Measurements from ENCODE around the gene ZBED5.

DNA sequence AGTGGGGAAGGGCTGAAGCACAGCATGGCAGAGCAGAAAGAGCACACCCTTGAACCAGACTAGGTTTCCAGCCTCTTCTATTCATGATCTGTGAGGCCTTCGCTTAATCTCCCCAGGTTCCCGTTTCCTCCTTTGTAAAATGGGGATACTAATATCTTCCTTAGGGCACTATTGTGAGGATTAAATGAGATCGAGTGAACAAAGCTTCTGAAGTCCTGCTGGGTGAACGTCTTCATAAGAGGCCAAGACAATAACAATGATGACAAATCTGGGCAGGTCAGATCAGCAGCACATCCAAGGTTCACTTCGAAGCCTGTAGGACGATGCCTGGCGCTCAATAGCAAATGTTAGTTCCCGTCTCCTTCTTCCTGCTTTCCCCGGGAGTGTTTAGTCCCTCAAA lies 38.6 kb upstream of the ZBED5 start:
- no peak for TF ChIP-seq HNRNPUL1 (IDR thresholded peaks at IDR 0.05; ENCODE audit: low read length)
- TF ChIP-seq POLR2AphosphoS5 (IDR thresholded peaks at IDR 0.05; ENCODE audit: control insufficient read depth, insufficient read depth, low read depth, low read length), result no peak
- TF ChIP-seq, protein P1, sequence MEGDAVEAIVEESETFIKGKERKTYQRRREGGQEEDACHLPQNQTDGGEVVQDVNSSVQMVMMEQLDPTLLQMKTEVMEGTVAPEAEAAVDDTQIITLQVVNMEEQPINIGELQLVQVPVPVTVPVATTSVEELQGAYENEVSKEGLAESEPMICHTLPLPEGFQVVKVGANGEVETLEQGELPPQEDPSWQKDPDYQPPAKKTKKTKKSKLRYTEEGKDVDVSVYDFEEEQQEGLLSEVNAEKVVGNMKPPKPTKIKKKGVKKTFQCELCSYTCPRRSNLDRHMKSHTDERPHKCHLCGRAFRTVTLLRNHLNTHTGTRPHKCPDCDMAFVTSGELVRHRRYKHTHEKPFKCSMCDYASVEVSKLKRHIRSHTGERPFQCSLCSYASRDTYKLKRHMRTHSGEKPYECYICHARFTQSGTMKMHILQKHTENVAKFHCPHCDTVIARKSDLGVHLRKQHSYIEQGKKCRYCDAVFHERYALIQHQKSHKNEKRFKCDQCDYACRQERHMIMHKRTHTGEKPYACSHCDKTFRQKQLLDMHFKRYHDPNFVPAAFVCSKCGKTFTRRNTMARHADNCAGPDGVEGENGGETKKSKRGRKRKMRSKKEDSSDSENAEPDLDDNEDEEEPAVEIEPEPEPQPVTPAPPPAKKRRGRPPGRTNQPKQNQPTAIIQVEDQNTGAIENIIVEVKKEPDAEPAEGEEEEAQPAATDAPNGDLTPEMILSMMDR (IDR thresholded peaks at IDR 0.05 in 2 of 3, conservative IDR thresholded peaks at IDR 0.05 in 1 of 3; ENCODE audit: insufficient read depth in 2 of 3, low read depth in 1 of 3, low read length in 3 of 3), result no peak
- no peak for TF ChIP-seq SUPT5H (IDR thresholded peaks at IDR 0.05)
- no peak for TF ChIP-seq TAF1 (IDR thresholded peaks at IDR 0.05; ENCODE audit: control insufficient read depth, extremely low read depth, insufficient read depth, low read length, severe bottlenecking)
- no peak for TF ChIP-seq REST (IDR thresholded peaks at IDR 0.05; ENCODE audit: borderline replicate concordance)
- no peak for TF ChIP-seq REST (CRISPR knock-in tag; IDR thresholded peaks at IDR 0.05; ENCODE audit: low read depth)
- no peak for TF ChIP-seq ZMIZ1 (IDR thresholded peaks at IDR 0.05; ENCODE audit: low read depth in 2 of 2, low read length in 2 of 2)
- no peak for TF ChIP-seq MAX (CRISPR knock-in tag; IDR thresholded peaks at IDR 0.05)
- TF ChIP-seq POLR2A (conservative IDR thresholded peaks at IDR 0.05), result no peak
- TF ChIP-seq ZNF384 (IDR thresholded peaks at IDR 0.05; ENCODE audit: low read depth, low read length), result no peak
